HepG2 (cell line): ENCODE data around the gene PKMYT1. TPM values are rescaled to one million over a fixed set of nuclear protein-coding genes. Genes with fewer than 3 reads are reported as not detected.

ENCODE experiments used
- BRF2 ChIP-seq: sonication (generic); formaldehyde crosslinking; IDR thresholded peaks from 2 replicates; pipeline ENCODE4 v1.8.1; 2022; ENCODE audit warnings: mild to moderate bottlenecking, missing genetic modification reagents
- HDAC1 ChIP-seq: sonication (generic); formaldehyde crosslinking; IDR thresholded peaks from 2 replicates; pipeline ENCODE4 v1.5.1; 2020; ENCODE audit warnings: mild to moderate bottlenecking, missing genetic modification reagents
- MXI1 ChIP-seq: IDR thresholded peaks from 3 replicates; pipeline ENCODE4 v1.6.1; 2012; ENCODE audit warnings: low read depth, low read length, inconsistent platforms, borderline replicate concordance
- NFAT5 ChIP-seq: sonication (generic); formaldehyde crosslinking; IDR thresholded peaks from 2 replicates; pipeline ENCODE4 v1.4.0; 2020; ENCODE audit warnings: missing genetic modification reagents
- PHF8 ChIP-seq: sonication (generic); formaldehyde crosslinking; IDR thresholded peaks from 2 replicates; pipeline ENCODE4 v1.5.0; 2020; ENCODE audit warnings: missing genetic modification reagents
- RBFOX2 ChIP-seq: fragments of 200-400 bp; formaldehyde crosslinking; IDR thresholded peaks from 2 replicates; pipeline ENCODE4 v1.6.1; 2017; ENCODE audit warnings: low read depth, mild to moderate bottlenecking, low read length
- SMAD9 ChIP-seq: sonication (generic); formaldehyde crosslinking; IDR thresholded peaks from 2 replicates; pipeline ENCODE4 v1.5.1; 2020; ENCODE audit warnings: mild to moderate bottlenecking, missing genetic modification reagents
- TOPORS ChIP-seq: sonication (generic); formaldehyde crosslinking; IDR thresholded peaks from 2 replicates; pipeline ENCODE4 v1.8.0; 2023; ENCODE audit warnings: mild to moderate bottlenecking, missing genetic modification reagents
- ZBTB40 ChIP-seq, 2 experiments: fragments of 450-650 bp in 1 of 2; sonication (generic) in 1 of 2; formaldehyde crosslinking in 1 of 2; IDR thresholded peaks; 2 replicates each; pipeline versions ENCODE4 v1.6.1 to v1.8.0; 2016 to 2022; ENCODE audit warnings: antibody characterized with exemption in 1 of 2, mild to moderate bottlenecking in 1 of 2, missing genetic modification reagents in 1 of 2
- ZBTB7B ChIP-seq: sonication (generic); formaldehyde crosslinking; IDR thresholded peaks from 2 replicates; pipeline ENCODE4 v1.4.0; 2020; ENCODE audit warnings: missing genetic modification reagents
- ZNF563 ChIP-seq: sonication (generic); formaldehyde crosslinking; IDR thresholded peaks from 2 replicates; pipeline ENCODE4 v1.8.0; 2022; ENCODE audit warnings: mild to moderate bottlenecking, moderate library complexity, missing genetic modification reagents
- ZNF878 ChIP-seq: sonication (generic); formaldehyde crosslinking; IDR thresholded peaks from 2 replicates; pipeline ENCODE4 v1.8.1; 2023; ENCODE audit warnings: mild to moderate bottlenecking, missing genetic modification reagents, moderate library complexity
- polyA plus RNA-seq, 8 experiments: library from polyadenylated mRNA; depleted of rRNA in 3 of 8; stranded (reverse) in 7 of 8; unstranded in 1 of 8; fragments of >200 nt; fragmentation: Illumina TruSeq in 4 of 8; extraction: Trizol in 4 of 8; gene quantifications; 2 replicates each; pipeline versions ENCODE4 v1.2.1 to v1.2.3, GENCODE V29; 2011 to 2016; ENCODE audit warnings: low read depth in 4 of 8, missing spikeins in 1 of 8, mixed read lengths in 1 of 8; ENCODE audit not compliant: insufficient read depth in 1 of 8
- total RNA-seq, 5 experiments: library from RNA; depleted of rRNA; stranded (reverse); fragments of >200 nt; fragmentation: Illumina TruSeq; extraction: Trizol; gene quantifications; 2 replicates each; pipeline ENCODE4 v1.2.3, GENCODE V29; 2016; ENCODE audit warnings: low read depth in 1 of 5

PKMYT1 gene
- total and polyA plus RNA-seq, 2 of the 13 experiments (the other 11 are each of a cell fraction or from before 2014, with no cell fraction given), result 7.0 to 27.8 TPM

- peak; percentile 84; the same call in 1 of the 3 replicates for TF ChIP-seq MXI1
- no peak for TF ChIP-seq ZNF878 (CRISPR knock-in tag)
- TF ChIP-seq ZBTB40 (IDR thresholded peaks at IDR 0.05), result no peak
- TF ChIP-seq ZBTB40 (CRISPR knock-in tag; IDR thresholded peaks at IDR 0.05), result peak; percentile 57
- TF ChIP-seq NFAT5, result no peak
- TF ChIP-seq ZBTB7B (CRISPR knock-in tag), result peak; percentile 26; the same call in 1 of the 2 replicates
- no peak for TF ChIP-seq ZNF563
- peak; percentile 37; the same call in 1 of the 2 replicates for TF ChIP-seq TOPORS (CRISPR knock-in tag)
- TF ChIP-seq BRF2 (CRISPR knock-in tag), result no peak
- no peak for TF ChIP-seq SMAD9 (CRISPR knock-in tag)
- TF ChIP-seq RBFOX2, result peak; percentile 98
- TF ChIP-seq HDAC1 (CRISPR knock-in tag), result peak; percentile 81; the same call in 1 of the 2 replicates
- TF ChIP-seq PHF8, result peak; percentile 92
Measured at GRCh38 chr16:2980227-2981176, at the start of gene PKMYT1 (continued).
